ENCODE results near the gene TBC1D22A. TPM values are rescaled to one million over a fixed set of nuclear protein-coding genes. Genes with fewer than 3 reads are reported as not detected.

Gene TBC1D22A
- polyA plus RNA-seq, 3 donors, result 15.4 to 16.5 (median 15.9) TPM

GRCh38 chr22:46737105-46737975, 25.1 kb upstream of the TBC1D22A start:
- DNase-seq (ENCODE audit: low read depth in 3 of 3, low spot score in 2 of 3), result no peak

DNA sequence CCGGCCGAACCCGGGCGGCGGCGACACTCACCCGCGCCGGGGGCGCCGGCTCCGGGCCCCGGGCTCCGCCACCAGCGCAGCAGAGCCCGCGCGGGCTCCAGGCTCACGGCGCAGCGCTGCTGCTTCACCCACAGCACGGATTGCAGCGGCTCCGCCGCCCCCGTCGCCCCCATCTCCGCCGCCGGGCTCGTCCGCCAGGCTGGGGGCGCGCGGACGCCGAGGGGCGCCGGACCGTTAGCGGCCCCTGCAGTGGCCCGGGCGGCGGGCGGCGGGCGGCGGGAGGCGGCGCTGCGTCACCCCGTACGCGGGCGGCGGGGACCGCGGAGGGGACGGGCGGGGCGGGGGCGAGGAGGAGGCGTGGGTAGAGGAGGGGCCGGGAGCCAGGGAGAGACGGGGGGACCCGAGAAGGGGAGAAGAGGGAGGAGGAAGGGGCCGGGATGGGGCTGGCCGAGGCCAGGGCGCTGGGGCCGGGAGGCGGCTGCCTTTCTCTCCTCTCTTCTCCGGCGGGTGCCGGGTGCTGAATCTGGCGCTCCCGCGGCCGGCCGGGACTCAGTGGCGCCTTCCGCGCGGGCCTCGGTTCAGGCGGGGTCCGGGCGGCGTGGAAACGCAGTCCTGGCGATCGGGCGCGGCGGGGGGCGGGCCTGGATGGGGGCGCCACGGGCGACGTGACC, 24.3 kb upstream of the TBC1D22A start, which contains the start of gene CERK:
CERK (minus strand) TSS at position 277 of the 671 bp plus-strand sequence; CDS start at position 173, 104 bp downstream.
- peak in 1 of 3 donors; percentile 54 for DNase-seq (ENCODE audit: low read depth in 3 of 3, low spot score in 2 of 3)

DNA sequence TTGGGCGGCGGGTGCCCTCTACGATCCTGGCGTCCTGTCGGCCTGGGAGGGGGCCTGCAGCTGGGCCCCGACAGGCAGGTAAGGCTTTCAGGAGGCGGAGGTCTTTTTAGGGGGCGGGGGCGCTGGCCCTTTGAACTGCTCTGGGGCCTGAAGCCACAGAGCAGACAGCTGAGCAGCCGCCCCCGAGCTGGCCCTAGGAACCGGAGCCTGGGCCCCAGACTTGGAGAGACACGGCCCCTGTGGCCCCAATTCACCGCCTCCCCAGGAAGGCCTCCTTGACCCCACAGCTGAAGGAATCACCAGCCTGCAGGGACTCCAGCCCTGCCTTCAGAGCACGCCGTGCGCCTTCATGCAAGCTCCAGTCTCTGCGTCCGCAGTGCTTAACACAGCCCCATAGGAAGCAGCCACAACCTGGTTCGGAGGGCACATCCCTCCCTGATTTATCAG, 23.8 kb upstream of the TBC1D22A start:
- DNase-seq (ENCODE audit: low read depth in 3 of 3, low spot score in 2 of 3), result no peak

DNA sequence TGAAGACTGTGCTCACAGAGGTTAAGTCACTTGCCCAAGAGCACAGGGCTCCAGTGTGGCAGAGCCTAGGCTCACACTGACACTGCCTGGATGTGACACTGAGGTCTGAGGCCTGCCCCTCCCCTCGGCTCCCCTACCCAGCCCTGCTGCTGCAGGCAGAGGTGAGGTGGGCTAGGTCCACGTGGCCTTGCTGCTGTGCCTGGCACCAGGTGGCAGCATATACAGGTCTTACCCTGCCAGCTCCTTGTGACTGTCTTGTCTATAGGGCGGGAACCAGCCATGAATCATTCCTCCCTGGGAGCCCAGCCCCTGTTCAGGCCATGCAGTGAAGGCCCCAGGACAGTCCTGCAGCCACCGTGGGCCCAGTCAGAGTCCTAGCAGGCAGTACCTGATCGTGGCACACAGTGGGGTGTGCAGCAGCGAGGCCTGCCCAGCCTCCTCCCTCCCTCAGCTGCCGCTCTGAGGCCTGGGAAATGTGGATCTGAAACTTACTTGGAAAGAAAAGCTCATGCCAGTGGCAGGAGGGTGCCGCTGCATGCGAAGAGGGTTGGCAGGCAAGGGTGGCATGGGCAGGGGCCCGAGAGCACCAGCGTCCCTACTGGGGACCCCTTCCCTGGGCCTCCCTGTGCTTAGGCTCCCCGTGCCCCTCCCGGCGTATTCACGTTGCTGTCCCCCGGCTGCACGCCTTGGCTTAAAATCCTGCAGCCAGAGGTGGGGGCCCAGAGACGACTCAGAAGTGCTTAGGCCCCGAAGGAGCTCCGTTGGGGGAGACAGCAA, 23.2 kb upstream of the TBC1D22A start:
- DNase-seq (ENCODE audit: low read depth in 3 of 3, low spot score in 2 of 3), result no peak

DNA sequence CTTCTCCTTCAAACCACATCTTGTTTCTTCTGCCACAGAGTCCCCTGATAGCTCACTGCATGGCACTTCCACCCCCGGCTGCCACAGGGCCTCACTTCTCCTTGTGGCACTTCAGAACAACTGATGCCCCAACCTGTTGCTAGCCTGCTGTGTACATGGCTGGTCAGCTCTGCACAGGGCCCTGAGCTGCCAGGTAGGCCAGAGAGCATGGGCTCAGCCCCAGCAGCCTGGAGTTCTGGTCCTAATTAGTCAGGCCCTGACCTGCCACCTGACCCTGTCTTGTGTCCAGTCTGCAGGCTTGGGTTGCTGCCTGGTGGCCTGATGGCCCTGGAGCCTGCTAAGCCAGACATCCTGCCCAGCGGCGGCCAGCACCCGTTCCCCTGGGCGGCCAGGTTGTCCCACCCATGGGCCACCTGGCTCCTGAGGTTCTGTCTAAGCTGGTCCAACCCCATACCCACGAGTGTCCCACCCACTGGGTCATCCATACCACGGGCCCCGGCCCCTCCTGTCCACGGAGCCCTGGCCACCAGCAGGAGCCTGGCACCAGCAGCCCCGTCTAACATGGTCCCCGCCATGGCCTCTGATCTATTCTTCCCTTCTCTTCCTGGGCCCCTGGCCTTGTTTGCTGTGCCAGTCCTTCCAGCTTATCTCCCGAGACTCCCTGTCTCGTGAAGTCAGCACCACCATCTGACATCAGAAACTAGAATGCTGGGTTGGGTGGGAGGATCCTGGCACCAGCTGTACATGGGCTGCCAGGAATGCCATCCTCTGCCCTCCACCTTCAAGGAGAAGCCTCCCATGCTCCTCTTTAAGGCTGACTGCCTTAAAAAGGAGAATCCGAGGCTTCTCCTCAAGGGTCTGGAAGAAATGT, 21.3 kb upstream of the TBC1D22A start:
- no peak for DNase-seq (ENCODE audit: low read depth in 3 of 3, low spot score in 2 of 3)

GRCh38 chr22:46741974-46742519, 20.4 kb upstream of the TBC1D22A start:
- DNase-seq (ENCODE audit: low read depth in 3 of 3, low spot score in 2 of 3), result no peak

DNA sequence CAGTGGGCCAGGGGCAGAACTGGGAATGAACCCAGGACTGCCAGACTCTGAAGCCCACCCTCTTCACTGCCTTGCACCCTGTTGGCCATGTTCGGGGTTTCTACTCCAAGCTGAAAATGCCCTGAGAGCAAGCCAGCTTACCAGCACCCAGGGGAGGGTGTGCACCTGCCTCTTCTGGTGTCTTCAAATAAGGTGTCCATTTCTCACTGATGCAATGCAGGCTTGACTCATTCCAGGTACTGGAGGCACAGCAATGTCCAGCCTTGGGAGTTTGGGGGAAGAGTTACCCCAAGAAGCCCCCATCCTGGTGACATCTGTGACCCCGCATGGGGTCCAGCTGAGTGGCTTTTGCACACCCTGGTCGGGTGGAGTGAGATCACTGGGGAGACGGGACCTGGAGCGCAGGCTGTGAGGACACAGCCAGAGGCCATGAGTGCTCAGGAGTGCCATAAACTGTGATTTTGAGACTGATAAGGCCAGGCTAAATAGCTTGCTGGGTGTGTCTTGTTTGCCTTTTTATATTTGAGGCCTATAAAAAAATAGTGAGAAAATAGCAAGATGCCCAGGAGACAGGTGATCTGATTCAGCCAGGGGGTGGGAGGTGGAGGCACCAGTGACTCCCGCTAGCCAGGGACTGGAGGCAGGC, 19.8 kb upstream of the TBC1D22A start:
- DNase-seq (ENCODE audit: low read depth in 3 of 3, low spot score in 2 of 3), result no peak

DNA sequence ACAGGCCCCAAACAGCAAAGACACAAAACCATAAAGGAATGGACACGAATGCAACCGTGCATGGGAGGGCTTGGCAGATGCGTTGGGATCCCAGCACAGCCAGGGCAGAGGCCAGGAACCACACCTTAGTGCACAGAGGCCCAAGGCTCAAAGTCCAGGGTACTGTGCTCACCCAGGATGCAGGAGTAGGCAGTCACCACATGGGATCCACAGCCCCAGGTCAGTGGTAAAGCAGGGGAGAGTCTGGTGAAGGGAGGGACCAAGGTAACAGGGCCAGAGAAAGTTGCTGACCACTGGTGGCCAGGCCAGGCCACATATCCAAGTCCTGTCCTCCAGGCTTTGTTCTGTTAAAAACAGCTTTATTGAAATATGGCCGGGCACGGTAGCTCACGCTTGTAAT, 17.9 kb upstream of the TBC1D22A start:
- no peak for DNase-seq (ENCODE audit: low read depth in 3 of 3, low spot score in 2 of 3)

- no peak for DNase-seq (ENCODE audit: low read depth in 3 of 3, low spot score in 2 of 3)
These were observed 16.3 kb upstream of the TBC1D22A start for GRCh38 chr22:46746192-46746591.

DNA sequence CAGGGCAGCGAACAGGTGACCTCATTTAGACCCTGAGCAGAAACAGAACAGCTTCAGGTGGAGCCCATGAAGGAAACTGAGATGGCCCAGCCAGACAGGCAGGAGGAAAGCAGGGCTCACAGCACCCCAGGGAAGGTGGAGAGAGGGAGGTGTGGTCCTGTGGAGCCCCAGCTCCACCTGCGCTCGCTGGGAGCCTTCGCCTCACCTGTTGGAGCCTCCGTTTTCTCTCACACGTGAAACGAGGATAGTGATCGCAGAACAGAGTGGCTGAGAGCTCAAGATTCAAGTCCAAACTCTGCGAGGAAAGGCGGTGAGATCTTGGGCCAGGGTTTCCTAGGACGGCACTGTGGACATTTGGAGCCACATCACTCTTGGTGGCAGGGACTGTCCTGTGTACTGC, 15.8 kb upstream of the TBC1D22A start:
- no peak for DNase-seq (ENCODE audit: low read depth in 3 of 3, low spot score in 2 of 3)

- no peak for DNase-seq (ENCODE audit: low read depth in 3 of 3, low spot score in 2 of 3)
These were observed 14.8 kb upstream of the TBC1D22A start for GRCh38 chr22:46747646-46748045.

GRCh38 chr22:46748206-46748907, 14.1 kb upstream of the TBC1D22A start:
- no peak for DNase-seq (ENCODE audit: low read depth in 3 of 3, low spot score in 2 of 3)

DNA sequence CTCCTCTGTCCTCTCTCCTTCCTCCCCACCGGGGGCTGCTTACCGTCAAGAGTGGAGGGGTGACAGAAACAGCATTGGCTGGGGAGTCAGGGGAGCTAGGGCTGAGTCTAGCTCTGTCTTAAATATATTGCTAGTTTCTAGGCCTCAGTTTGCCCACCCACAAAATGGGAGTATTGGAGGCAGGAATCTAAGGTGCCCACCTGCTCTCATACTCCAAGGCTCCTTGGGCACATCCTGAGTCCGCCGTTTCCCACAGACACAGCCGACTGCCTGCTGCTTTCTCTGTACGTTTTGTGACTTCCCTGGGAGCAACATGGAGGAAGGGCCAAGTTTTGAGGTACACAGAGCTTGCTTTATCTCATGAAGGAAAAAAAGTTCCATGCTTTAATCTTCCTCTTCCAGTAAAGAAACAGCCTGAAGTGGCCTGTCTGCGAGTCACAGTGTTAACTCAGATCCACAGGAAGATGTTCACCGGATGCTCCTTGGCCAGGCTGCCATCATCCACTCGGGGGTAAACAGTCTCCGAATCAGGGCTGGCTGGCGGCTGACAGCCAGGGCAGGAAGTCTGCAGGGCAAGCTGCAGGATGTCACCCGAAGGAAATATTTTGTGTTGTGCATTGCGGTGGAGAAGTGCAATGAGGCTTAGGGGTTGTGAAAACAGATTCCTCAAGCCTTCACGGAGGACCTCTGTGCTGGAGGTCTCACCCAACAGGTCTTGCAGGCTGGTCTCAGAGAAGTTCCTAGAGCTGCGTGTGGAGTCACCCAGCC, 13.4 kb upstream of the TBC1D22A start:
- no peak for DNase-seq (ENCODE audit: low read depth in 3 of 3, low spot score in 2 of 3)

- no peak for DNase-seq (ENCODE audit: low read depth in 3 of 3, low spot score in 2 of 3)
These were observed 12.5 kb upstream of the TBC1D22A start for GRCh38 chr22:46749682-46750529.

DNA sequence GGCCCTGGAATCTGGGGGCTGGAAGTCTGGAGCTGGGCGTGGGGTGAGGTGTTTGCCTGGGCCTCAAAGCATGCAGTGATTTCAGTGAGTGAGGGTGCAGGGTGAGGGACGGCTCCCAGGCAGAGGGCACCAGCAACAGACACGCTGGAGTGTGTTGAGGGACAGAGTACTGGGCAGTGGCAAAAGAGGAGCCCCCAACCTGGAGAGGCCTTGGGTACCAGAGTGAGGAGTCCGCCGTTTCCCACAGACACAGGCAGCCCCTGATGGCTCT, 12.0 kb upstream of the TBC1D22A start:
- DNase-seq (ENCODE audit: low read depth in 3 of 3, low spot score in 2 of 3), result no peak

DNA sequence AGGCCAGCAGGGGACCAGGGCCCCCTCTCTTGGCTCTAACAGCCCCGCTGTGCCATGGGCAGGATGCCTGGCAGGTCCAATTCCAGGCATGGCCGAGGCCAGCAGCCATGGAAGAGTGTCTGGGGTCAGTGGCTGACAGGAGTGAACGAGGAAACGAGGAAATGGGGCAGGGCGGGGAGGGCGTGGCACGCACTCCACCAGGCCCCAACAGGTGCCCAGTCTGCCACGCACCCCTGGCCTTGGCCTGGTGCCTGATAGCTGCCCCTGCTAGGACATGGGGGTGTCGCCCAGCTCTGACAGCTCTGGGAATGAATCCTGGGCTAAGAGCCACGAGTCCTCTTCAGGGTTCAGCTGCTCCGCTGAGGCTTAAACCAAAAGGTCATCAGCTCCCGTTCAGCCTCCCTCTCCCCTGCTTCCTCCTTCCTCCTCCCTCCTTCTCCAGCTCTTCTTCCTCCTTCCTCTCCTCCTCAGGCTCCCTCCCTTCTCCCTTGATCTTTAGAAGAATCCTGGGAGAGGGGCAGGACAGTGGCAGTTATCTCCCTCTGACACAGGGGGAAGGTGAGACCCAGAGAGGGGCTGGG, 11.5 kb upstream of the TBC1D22A start:
- DNase-seq (ENCODE audit: low read depth in 3 of 3, low spot score in 2 of 3), result no peak

All from right renal cortex interstitium (tissue), 3 donors.